ENCODE measurements around the gene GNAI1.

Gene GNAI1

DNA sequence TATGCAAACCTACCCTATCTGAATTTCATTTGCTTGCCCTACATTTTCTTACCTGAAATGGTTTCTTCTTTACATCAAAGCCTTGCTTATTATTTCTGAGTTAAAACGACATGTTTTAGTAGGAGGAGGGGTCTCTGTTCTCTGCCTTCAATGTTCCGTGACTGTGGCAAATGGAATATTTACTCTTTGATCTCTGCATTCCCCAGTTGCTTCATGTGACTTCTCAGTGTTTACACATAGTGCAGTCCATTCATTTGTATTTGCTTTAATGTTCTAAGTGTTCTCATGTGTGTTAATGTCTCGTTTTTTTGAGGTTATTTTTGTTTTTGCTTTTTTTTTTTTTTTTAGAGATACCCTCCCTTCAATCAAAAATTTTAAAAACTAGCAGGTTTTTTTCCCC lies 75.8 kb downstream of the GNAI1 start:
- H3K27me3 ChIP-seq (ENCODE audit: control insufficient read depth, insufficient read depth, low read length), result no peaks in the 10 kb centered on the region
- peaks cover 58% of the 10 kb centered on the region for H3K36me3 ChIP-seq (ENCODE audit: control insufficient read depth, insufficient read depth, low read length)
- no peak overlapping the region for H3K9ac ChIP-seq (ENCODE audit: low read length)
- H3K4me1 ChIP-seq (ENCODE audit: control insufficient read depth, insufficient read depth, low read length), result no peaks in the 10 kb centered on the region
- no peaks in the 10 kb centered on the region for H3K9me3 ChIP-seq (ENCODE audit: control insufficient read depth, insufficient read depth, low read depth, low read length)
- no peak overlapping the region for H3K27ac ChIP-seq (ENCODE audit: low read depth, low read length)
- no peak overlapping the region for H3K4me3 ChIP-seq (ENCODE audit: low read depth, low read length)

DNA sequence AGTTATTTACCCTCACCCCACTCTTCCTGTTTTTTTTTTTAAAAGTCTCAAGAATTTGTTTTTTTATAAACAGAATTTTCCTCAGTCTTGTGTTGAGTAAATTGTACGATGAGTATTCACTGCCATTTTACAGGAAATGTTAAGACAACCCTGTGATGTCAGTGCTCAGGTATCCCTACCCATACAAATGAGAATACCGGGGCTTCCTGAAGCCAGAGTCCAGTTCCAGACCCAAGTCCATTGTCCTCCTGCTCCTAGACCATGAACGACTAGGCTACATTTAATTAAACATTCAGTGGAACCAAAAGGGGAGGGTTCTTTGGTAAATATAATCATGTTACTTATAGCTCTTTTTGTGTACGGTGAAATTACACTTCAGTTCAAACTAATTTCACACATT lies 79.2 kb downstream of the GNAI1 start:
- Histone ChIP-seq H3K9me3 (ENCODE audit: control insufficient read depth, insufficient read depth, low read depth, low read length) (no peaks in the 10 kb centered on the region), H3K27ac (ENCODE audit: low read depth, low read length) (no peak overlapping the region), H3K27me3 (ENCODE audit: control insufficient read depth, insufficient read depth, low read length) (no peaks in the 10 kb centered on the region), H3K4me3 (ENCODE audit: low read depth, low read length) (no peak overlapping the region), H3K4me1 (ENCODE audit: control insufficient read depth, insufficient read depth, low read length) (no peaks in the 10 kb centered on the region), H3K36me3 (ENCODE audit: control insufficient read depth, insufficient read depth, low read length) (peaks cover 75% of the 10 kb centered on the region), H3K9ac (ENCODE audit: low read length) (no peak overlapping the region)

DNA sequence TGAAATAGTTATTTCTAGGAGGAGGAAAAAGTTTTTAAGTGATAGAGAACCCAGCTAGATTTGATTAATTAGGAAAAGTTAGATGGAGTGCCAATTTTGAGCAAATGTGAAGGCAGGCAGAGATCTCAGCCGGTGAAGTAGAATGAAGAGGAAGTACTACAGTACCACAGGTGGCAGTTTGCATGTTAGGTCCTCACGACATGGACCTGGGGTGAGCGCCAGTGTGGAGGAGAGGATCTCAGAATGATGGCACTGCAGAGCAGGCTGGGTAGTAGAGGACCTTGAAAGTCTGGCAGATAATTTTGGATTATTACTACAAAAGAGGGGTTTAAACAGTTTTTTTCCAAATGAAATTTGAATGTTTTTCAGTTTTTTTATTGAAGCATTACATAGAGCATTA lies 81.1 kb downstream of the GNAI1 start:
- H3K9me3 ChIP-seq (ENCODE audit: control insufficient read depth, insufficient read depth, low read depth, low read length), result no peaks in the 10 kb centered on the region
- no peak overlapping the region for H3K27ac ChIP-seq (ENCODE audit: low read depth, low read length)
- H3K27me3 ChIP-seq (ENCODE audit: control insufficient read depth, insufficient read depth, low read length), result no peaks in the 10 kb centered on the region
- H3K9ac ChIP-seq (ENCODE audit: low read length), result no peak overlapping the region
- no peaks in the 10 kb centered on the region for H3K4me1 ChIP-seq (ENCODE audit: control insufficient read depth, insufficient read depth, low read length)
- H3K36me3 ChIP-seq (ENCODE audit: control insufficient read depth, insufficient read depth, low read length), result peaks cover 76% of the 10 kb centered on the region
- H3K4me3 ChIP-seq (ENCODE audit: low read depth, low read length), result no peak overlapping the region

GRCh38 chr7:80216996-80217842 lies 82.6 kb downstream of the GNAI1 start:
- Histone ChIP-seq H3K4me1 (ENCODE audit: control insufficient read depth, insufficient read depth, low read length) (no peaks in the 10 kb centered on the region), H3K4me3 (ENCODE audit: low read depth, low read length) (no peak overlapping the region), H3K27ac (ENCODE audit: low read depth, low read length) (no peak overlapping the region), H3K9ac (ENCODE audit: low read length) (no peak overlapping the region), H3K9me3 (ENCODE audit: control insufficient read depth, insufficient read depth, low read depth, low read length) (no peaks in the 10 kb centered on the region), H3K36me3 (ENCODE audit: control insufficient read depth, insufficient read depth, low read length) (peaks cover 62% of the 10 kb centered on the region), H3K27me3 (ENCODE audit: control insufficient read depth, insufficient read depth, low read length) (no peaks in the 10 kb centered on the region)

GRCh38 chr7:80218723-80219122 lies 84.1 kb downstream of the GNAI1 start:
- no peaks in the 10 kb centered on the region for H3K27me3 ChIP-seq (ENCODE audit: control insufficient read depth, insufficient read depth, low read length)
- no peaks in the 10 kb centered on the region for H3K9me3 ChIP-seq (ENCODE audit: control insufficient read depth, insufficient read depth, low read depth, low read length)
- H3K4me3 ChIP-seq (ENCODE audit: low read depth, low read length), result no peak overlapping the region
- H3K27ac ChIP-seq (ENCODE audit: low read depth, low read length), result no peak overlapping the region
- no peaks in the 10 kb centered on the region for H3K4me1 ChIP-seq (ENCODE audit: control insufficient read depth, insufficient read depth, low read length)
- peaks cover 48% of the 10 kb centered on the region for H3K36me3 ChIP-seq (ENCODE audit: control insufficient read depth, insufficient read depth, low read length)
- no peak overlapping the region for H3K9ac ChIP-seq (ENCODE audit: low read length)

- H3K9ac ChIP-seq (ENCODE audit: low read length), result no peak overlapping the region
- peaks cover 36% of the 10 kb centered on the region for H3K36me3 ChIP-seq (ENCODE audit: control insufficient read depth, insufficient read depth, low read length)
- H3K4me3 ChIP-seq (ENCODE audit: low read depth, low read length), result no peak overlapping the region
- peaks cover 6% of the 10 kb centered on the region; the same call in 1 of the 2 replicates for H3K4me1 ChIP-seq (ENCODE audit: control insufficient read depth, insufficient read depth, low read length)
- H3K27ac ChIP-seq (ENCODE audit: low read depth, low read length), result no peak overlapping the region
- H3K9me3 ChIP-seq (ENCODE audit: control insufficient read depth, insufficient read depth, low read depth, low read length), result no peaks in the 10 kb centered on the region
- H3K27me3 ChIP-seq (ENCODE audit: control insufficient read depth, insufficient read depth, low read length), result no peaks in the 10 kb centered on the region
Observed at GRCh38 chr7:80220022-80220634, 85.5 kb downstream of the GNAI1 start.

DNA sequence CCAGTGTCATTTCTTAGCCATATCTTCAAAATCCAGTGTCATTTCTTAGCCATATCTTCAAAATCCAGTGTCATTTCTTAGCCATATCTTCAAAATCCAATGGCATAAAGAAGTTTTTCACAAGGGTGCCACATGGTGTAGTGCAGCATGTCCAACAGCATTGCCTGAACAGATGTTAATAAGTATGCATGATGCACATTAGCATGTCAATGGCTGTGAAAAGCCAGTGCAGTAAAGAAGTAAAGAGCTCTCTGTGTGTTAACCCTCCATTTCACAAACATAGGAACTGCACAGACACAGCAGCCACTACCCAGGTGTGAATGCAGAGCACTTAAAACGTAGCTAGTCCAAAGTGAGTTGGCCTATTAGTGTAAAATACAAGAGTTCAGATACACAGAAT lies 89.8 kb downstream of the GNAI1 start:
- Histone ChIP-seq H3K27ac (ENCODE audit: low read depth, low read length) (no peak overlapping the region), H3K4me1 (ENCODE audit: control insufficient read depth, insufficient read depth, low read length) (peaks cover 6% of the 10 kb centered on the region; the same call in 1 of the 2 replicates), H3K27me3 (ENCODE audit: control insufficient read depth, insufficient read depth, low read length) (no peaks in the 10 kb centered on the region)

DNA sequence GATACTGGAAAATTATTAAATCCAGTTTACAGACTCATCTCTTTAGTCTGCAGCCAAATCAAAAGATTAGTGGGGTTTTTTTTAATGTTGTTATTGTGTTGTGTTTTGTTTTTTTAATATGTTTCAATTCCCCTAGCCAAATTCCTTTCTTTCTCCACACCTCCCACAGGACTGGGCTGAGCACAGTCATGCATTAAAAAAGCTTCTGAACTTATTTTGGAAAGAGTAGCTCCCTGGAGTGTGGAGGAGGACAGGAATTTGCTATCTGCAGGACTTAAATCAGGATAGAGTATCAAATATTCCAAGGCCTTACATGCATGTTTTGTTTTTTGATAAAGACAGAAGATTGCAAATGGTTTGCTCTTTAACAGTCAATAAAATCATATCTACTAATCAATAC lies 90.7 kb downstream of the GNAI1 start:
- Histone ChIP-seq H3K4me1 (ENCODE audit: control insufficient read depth, insufficient read depth, low read length) (peaks cover 11% of the 10 kb centered on the region), H3K27me3 (ENCODE audit: control insufficient read depth, insufficient read depth, low read length) (no peaks in the 10 kb centered on the region), H3K9ac (ENCODE audit: low read length) (no peak overlapping the region), H3K36me3 (ENCODE audit: control insufficient read depth, insufficient read depth, low read length) (0 out of 2 replicates have a peak, but pooled peaks cover 4% of the 10 kb centered on the region), H3K4me3 (ENCODE audit: low read depth, low read length) (no peak overlapping the region), H3K27ac (ENCODE audit: low read depth, low read length) (no peak overlapping the region), H3K9me3 (ENCODE audit: control insufficient read depth, insufficient read depth, low read depth, low read length) (no peaks in the 10 kb centered on the region)

More for the DNA sequence above, 89.8 kb downstream of the GNAI1 start:
- Histone ChIP-seq H3K4me3 (ENCODE audit: low read depth, low read length) (no peak overlapping the region), H3K36me3 (ENCODE audit: control insufficient read depth, insufficient read depth, low read length) (peaks cover 11% of the 10 kb centered on the region), H3K9me3 (ENCODE audit: control insufficient read depth, insufficient read depth, low read depth, low read length) (no peaks in the 10 kb centered on the region), H3K9ac (ENCODE audit: low read length) (no peak overlapping the region)

- no peaks in the 10 kb centered on the region for H3K9me3 ChIP-seq (ENCODE audit: control insufficient read depth, insufficient read depth, low read depth, low read length)
- H3K27me3 ChIP-seq (ENCODE audit: control insufficient read depth, insufficient read depth, low read length), result no peaks in the 10 kb centered on the region
- no peak overlapping the region for H3K9ac ChIP-seq (ENCODE audit: low read length)
- H3K4me1 ChIP-seq (ENCODE audit: control insufficient read depth, insufficient read depth, low read length), result peaks cover 14% of the 10 kb centered on the region
- no peaks in the 10 kb centered on the region for H3K36me3 ChIP-seq (ENCODE audit: control insufficient read depth, insufficient read depth, low read length)
- no peak overlapping the region for H3K4me3 ChIP-seq (ENCODE audit: low read depth, low read length)
- no peak overlapping the region for H3K27ac ChIP-seq (ENCODE audit: low read depth, low read length)
Observed at GRCh38 chr7:80226629-80227028, 92.0 kb downstream of the GNAI1 start.

DNA sequence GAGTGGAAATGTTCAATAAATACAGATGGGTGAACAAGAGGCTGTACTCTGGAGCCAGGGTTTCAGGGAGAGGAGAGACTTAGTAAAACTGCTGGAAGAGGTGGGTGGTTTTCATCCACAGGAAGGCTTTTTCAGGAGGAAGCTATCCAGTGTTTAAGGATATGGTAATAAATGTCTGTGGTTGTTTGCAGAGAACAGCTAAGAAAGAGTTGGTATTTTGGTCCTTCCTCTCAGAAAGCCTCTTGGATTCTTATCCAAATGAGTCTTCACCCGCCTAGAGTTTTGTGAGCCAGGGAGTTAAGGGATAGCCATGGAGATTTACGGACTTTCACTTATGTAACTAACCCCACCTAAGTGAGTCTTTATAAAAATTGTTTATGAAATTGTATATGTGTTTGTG lies 95.7 kb downstream of the GNAI1 start:
- no peaks in the 10 kb centered on the region for H3K36me3 ChIP-seq (ENCODE audit: control insufficient read depth, insufficient read depth, low read length)
- H3K9ac ChIP-seq (ENCODE audit: low read length), result no peak overlapping the region
- H3K27ac ChIP-seq (ENCODE audit: low read depth, low read length), result no peak overlapping the region
- peaks cover 8% of the 10 kb centered on the region for H3K4me1 ChIP-seq (ENCODE audit: control insufficient read depth, insufficient read depth, low read length)
- no peak overlapping the region for H3K4me3 ChIP-seq (ENCODE audit: low read depth, low read length)
- no peaks in the 10 kb centered on the region for H3K27me3 ChIP-seq (ENCODE audit: control insufficient read depth, insufficient read depth, low read length)
- no peaks in the 10 kb centered on the region for H3K9me3 ChIP-seq (ENCODE audit: control insufficient read depth, insufficient read depth, low read depth, low read length)

GRCh38 chr7:80231707-80232106 lies 97.1 kb downstream of the GNAI1 start:
- Histone ChIP-seq H3K27ac (ENCODE audit: low read depth, low read length) (no peak overlapping the region), H3K4me1 (ENCODE audit: control insufficient read depth, insufficient read depth, low read length) (peaks cover 8% of the 10 kb centered on the region), H3K27me3 (ENCODE audit: control insufficient read depth, insufficient read depth, low read length) (no peaks in the 10 kb centered on the region)

More at GRCh38 chr7:80231707-80232106, 97.1 kb downstream of the GNAI1 start:
- Histone ChIP-seq H3K4me3 (ENCODE audit: low read depth, low read length) (no peak overlapping the region), H3K9ac (ENCODE audit: low read length) (no peak overlapping the region), H3K9me3 (ENCODE audit: control insufficient read depth, insufficient read depth, low read depth, low read length) (no peaks in the 10 kb centered on the region), H3K36me3 (ENCODE audit: control insufficient read depth, insufficient read depth, low read length) (no peaks in the 10 kb centered on the region)

All from HUES6 (cell line).